HCT116 (cell line): Measurements from ENCODE around the gene FANCD2OS. TPM values are rescaled to one million over a fixed set of nuclear protein-coding genes. Genes with fewer than 3 reads are reported as not detected.

Source experiments
- ATAC-seq: fragments of 200-7000 bp; cut with Tn5 transposase; 2 replicates; pipeline ENCODE4 v1.9.1; 2020; ENCODE audit warnings: mild to moderate bottlenecking, moderate library complexity
- BruUV-seq: library from RNA; stranded (reverse); fragments of 400-500 nt; replicated peaks from 2 replicates; lab custom pipeline; 2021; lab: Mats Ljungman, UMichigan
- CTCF ChIA-PET: fragments of 300-600 bp; sonication (Branson Sonifier 250); formaldehyde crosslinking; loops from one replicate; lab custom pipeline; 2021; ENCODE audit warnings: antibody characterized with exemption; lab: Charles Lee
- POLR2A ChIA-PET: fragments of 300-600, 350-600 bp; sonication (Branson Sonifier 250); formaldehyde crosslinking; loops from one replicate; lab custom pipeline; 2021; ENCODE audit warnings: antibody characterized with exemption; lab: Charles Lee
- RAD21 ChIA-PET, 2 experiments: fragments of 300-600 bp; sonication (Branson Sonifier 250); formaldehyde crosslinking; loops; one replicate each; lab custom pipeline; 2023; ENCODE audit warnings: low total read pairs in 2 of 2; ENCODE audit not compliant: uncharacterized antibody in 2 of 2, unreplicated experiment in 2 of 2, low non-redundant PET in 1 of 2; lab: Charles Lee
- DNase-seq: peaks from one replicate; pipeline ENCODE4 v3.0.0-alpha.2; 2010; ENCODE audit warnings: low read depth, low spot score
- H2AFZ ChIP-seq: fragments of 200-600 bp; shearing (Covaris generic), sonication (generic); 2 replicates; pipeline ENCODE4 v1.6.1; 2017; ENCODE audit warnings: low read depth, mixed run types, mixed read lengths, antibody characterized with exemption, low read length; ENCODE audit not compliant: poor library complexity, severe bottlenecking
- H3K27ac ChIP-seq: 2 replicates; pipeline ENCODE4 v1.5.1; 2012; ENCODE audit warnings: low read depth, low read length
- H3K27me3 ChIP-seq: fragments of 200-600 bp; sonication (generic); 2 replicates; pipeline ENCODE4 v1.6.1; 2016; ENCODE audit warnings: mixed run types, low read length, mixed read lengths; ENCODE audit not compliant: insufficient read depth
- H3K36me3 ChIP-seq, 2 experiments: fragments of 200-500 bp in 1 of 2; fragments of 200-600 bp in 1 of 2; sonication (Bioruptor generic) in 1 of 2; sonication (generic) in 1 of 2; 2 replicates each; pipeline versions ENCODE4 v1.5.1 to v1.6.1; 2014 to 2016; ENCODE audit warnings: low read length in 2 of 2, inconsistent platforms in 1 of 2, mixed read lengths in 1 of 2, mixed run types in 1 of 2; ENCODE audit not compliant: insufficient read depth in 2 of 2, control insufficient read depth in 1 of 2
- H3K4me1 ChIP-seq, 2 experiments: fragments of 200-600 bp in 1 of 2; sonication (generic) in 1 of 2; 2 replicates each; pipeline versions ENCODE4 v1.5.1 to v1.6.1; 2012 to 2017; ENCODE audit warnings: low read length in 2 of 2, inconsistent platforms in 1 of 2, mild to moderate bottlenecking in 1 of 2, mixed read lengths in 1 of 2, mixed run types in 1 of 2, moderate library complexity in 1 of 2; ENCODE audit not compliant: insufficient read depth in 2 of 2, control insufficient read depth in 1 of 2
- H3K4me2 ChIP-seq: fragments of 200-600 bp; sonication (generic); 2 replicates; pipeline ENCODE4 v1.6.1; 2017; ENCODE audit warnings: mixed run types, low read length, mixed read lengths
- H3K4me3 ChIP-seq, 2 experiments: fragments of 200-600 bp in 1 of 2; sonication (generic) in 1 of 2; replicated peaks in 1 of 2; 2 replicates each; pipeline ENCODE4 v1.5.1; 2011 to 2016; ENCODE audit warnings: low read length in 2 of 2, control low read depth in 1 of 2, low read depth in 1 of 2, mild to moderate bottlenecking in 1 of 2, mixed read lengths in 1 of 2, mixed run types in 1 of 2
- H3K79me2 ChIP-seq: fragments of 200-600 bp; sonication (generic); 2 replicates; pipeline ENCODE4 v1.6.1; 2017; ENCODE audit warnings: mild to moderate bottlenecking, mixed run types, low read length, moderate library complexity, mixed read lengths; ENCODE audit not compliant: insufficient read depth
- H3K9ac ChIP-seq: fragments of 200-600 bp; sonication (generic); 2 replicates; pipeline ENCODE4 v1.6.1; 2016; ENCODE audit warnings: low read length, mixed read lengths
- H3K9me2 ChIP-seq: fragments of 200-600 bp; sonication (generic), shearing (Covaris generic); 2 replicates; pipeline ENCODE4 v1.6.1; 2017; ENCODE audit warnings: mixed run types, mild to moderate bottlenecking, moderate library complexity; ENCODE audit not compliant: insufficient read depth
- H3K9me3 ChIP-seq, 2 experiments: fragments of 200-500 bp in 1 of 2; fragments of 200-600 bp in 1 of 2; sonication (Bioruptor generic) in 1 of 2; sonication (generic) in 1 of 2; 2 replicates each; pipeline ENCODE4 v1.6.1; 2014 to 2017; ENCODE audit warnings: low read length in 2 of 2, mixed read lengths in 2 of 2, inconsistent platforms in 1 of 2, low read depth in 1 of 2, mild to moderate bottlenecking in 1 of 2, mixed run types in 1 of 2, moderate library complexity in 1 of 2; ENCODE audit not compliant: control insufficient read depth in 1 of 2, insufficient read depth in 1 of 2
- H4K20me1 ChIP-seq: fragments of 200-600 bp; sonication (generic), shearing (Covaris generic); 2 replicates; pipeline ENCODE4 v1.6.1; 2017; ENCODE audit warnings: mixed run types, mild to moderate bottlenecking, moderate library complexity; ENCODE audit not compliant: insufficient read depth
- CBX3 ChIP-seq: IDR thresholded peaks from 2 replicates; pipeline ENCODE4 v1.6.1; 2012; ENCODE audit warnings: low read depth
- CEBPB ChIP-seq: IDR thresholded peaks from 2 replicates; pipeline ENCODE4 v1.6.1; 2012; ENCODE audit warnings: low read depth
- EGR1 ChIP-seq: IDR thresholded peaks from 2 replicates; pipeline ENCODE4 v1.6.1; 2012; ENCODE audit warnings: low read depth
- ELF1 ChIP-seq: IDR thresholded peaks from 2 replicates; pipeline ENCODE4 v1.6.1; 2012; ENCODE audit warnings: low read depth, borderline replicate concordance
- EZH2 ChIP-seq: fragments of 200-600 bp; sonication (generic); IDR thresholded peaks from 2 replicates; pipeline ENCODE4 v1.6.1; 2017; ENCODE audit warnings: antibody characterized with exemption, mixed run types
- FOSL1 ChIP-seq: IDR thresholded peaks from 2 replicates; pipeline ENCODE4 v1.6.1; 2012; ENCODE audit warnings: low read depth
- JUND ChIP-seq: IDR thresholded peaks from 2 replicates; pipeline ENCODE4 v1.6.1; 2012
- RAD21 ChIP-seq: IDR thresholded peaks from 2 replicates; pipeline ENCODE4 v1.6.1; 2012; ENCODE audit warnings: low read depth, mild to moderate bottlenecking
- SIN3A ChIP-seq: IDR thresholded peaks from 2 replicates; pipeline ENCODE4 v1.6.1; 2012; ENCODE audit warnings: low read depth
- SP1 ChIP-seq: IDR thresholded peaks from 2 replicates; pipeline ENCODE4 v1.6.1; 2012; ENCODE audit warnings: low read depth
- SRF ChIP-seq: IDR thresholded peaks from 2 replicates; pipeline ENCODE4 v1.6.1; 2012; ENCODE audit warnings: low read depth
- TCF7L2 ChIP-seq: IDR thresholded peaks from 2 replicates; pipeline ENCODE4 v1.7.0; 2011; ENCODE audit warnings: borderline replicate concordance, inconsistent platforms; ENCODE audit not compliant: insufficient read depth, insufficient read length; ENCODE audit errors: extremely low read depth
- ZFX ChIP-seq: fragments of 450-650 bp; IDR thresholded peaks from 2 replicates; pipeline ENCODE4 v1.6.1; 2017
- ZNF274 ChIP-seq: fragments of 200-500 bp; sonication (Bioruptor generic); IDR thresholded peaks from 2 replicates; pipeline ENCODE4 v1.6.1; 2014; ENCODE audit warnings: mild to moderate bottlenecking, low read depth, low read length, inconsistent platforms
- intact Hi-C: fragments of 100-400 bp; cut with micrococcal nuclease; formaldehyde crosslinking; loops from 2 replicates; pipeline ENCODE4 v1.10.0; 2022
- total RNA-seq: library from RNA; stranded (reverse); gene quantifications from one replicate; pipeline ENCODE4 v1.2.1, GENCODE V29; 2021; ENCODE audit not compliant: unreplicated experiment
- TF ChIP-seq, protein P1 (sequence below), 3 experiments: fragments of 200-600 bp in 1 of 3; sonication (generic) in 1 of 3; IDR thresholded peaks in 2 of 3; conservative IDR thresholded peaks in 1 of 3; 2 replicates each; pipeline ENCODE4 v1.5.1; 2012 to 2017; ENCODE audit warnings: low read depth in 2 of 3, low read length in 2 of 3, antibody characterized with exemption in 1 of 3, borderline replicate concordance in 1 of 3, control low read depth in 1 of 3, mild to moderate bottlenecking in 1 of 3, mixed read lengths in 1 of 3, mixed run types in 1 of 3, moderate library complexity in 1 of 3; ENCODE audit not compliant: insufficient read depth in 1 of 3
- TF ChIP-seq, protein P2 (sequence below): IDR thresholded peaks from 2 replicates; pipeline ENCODE4 v1.6.1; 2012
- TF ChIP-seq, protein P3 (sequence below): IDR thresholded peaks from 2 replicates; pipeline ENCODE4 v1.6.1; 2012
- TF ChIP-seq, protein P4 (sequence below): IDR thresholded peaks from 2 replicates; pipeline ENCODE4 v1.6.1; 2012; ENCODE audit warnings: low read depth

The FANCD2OS gene
- total RNA-seq, 1 experiment from 2014 or later: not detected

DNA sequence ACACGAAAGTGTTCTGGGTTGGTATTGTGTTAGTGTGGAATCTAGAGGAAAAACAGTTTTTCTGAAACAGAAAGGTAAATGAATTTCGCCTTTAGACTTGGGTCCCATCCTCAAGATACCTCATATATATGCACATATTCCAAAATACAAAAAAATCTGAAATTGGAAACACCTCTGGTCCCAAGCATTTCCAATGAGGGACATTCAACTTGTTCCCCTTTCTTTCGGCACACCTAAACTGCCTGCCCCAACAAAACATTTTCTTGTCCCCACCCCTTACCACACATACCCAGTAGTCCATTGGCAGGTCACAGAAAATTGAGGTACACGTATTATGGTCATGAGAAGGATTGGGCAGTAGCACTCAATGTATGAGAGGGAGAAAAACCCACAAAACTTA is 47.6 kb upstream of the FANCD2OS start:
- Histone ChIP-seq H3K4me1 (0 out of 4 replicates have a peak, but pooled peaks cover 0 to 2% of the 10 kb centered on the region in 2 experiments), H3K4me3 (no peak overlapping the region), H2AFZ (no peak overlapping the region), H3K79me2 (peaks cover 7% of the 10 kb centered on the region), H4K20me1 (no peaks in the 10 kb centered on the region), H3K9me2 (no peaks in the 10 kb centered on the region), H3K9me3 (no peaks in the 10 kb centered on the region), H3K9ac (no peak overlapping the region), H3K27me3 (no peaks in the 10 kb centered on the region), H3K27ac (no peak overlapping the region), H3K36me3 (peaks cover 8 to 9% of the 10 kb centered on the region in 2 experiments), H3K4me2 (no peak overlapping the region)
- DNase-seq (no peak), ATAC-seq (no peak)
- ChIA-PET POLR2A (no interaction called here), CTCF (interaction anchor here (0.9 kb wide), 1 partner anchor 48 kb away, joined by 3 read pairs; no protein-coding TSS in a partner anchor), RAD21 (no interaction called here)
- no peak for TF ChIP-seq SP1
- intact Hi-C loops: no loop called here
- BruUV-seq: TSS peak; percentile 2

DNA sequence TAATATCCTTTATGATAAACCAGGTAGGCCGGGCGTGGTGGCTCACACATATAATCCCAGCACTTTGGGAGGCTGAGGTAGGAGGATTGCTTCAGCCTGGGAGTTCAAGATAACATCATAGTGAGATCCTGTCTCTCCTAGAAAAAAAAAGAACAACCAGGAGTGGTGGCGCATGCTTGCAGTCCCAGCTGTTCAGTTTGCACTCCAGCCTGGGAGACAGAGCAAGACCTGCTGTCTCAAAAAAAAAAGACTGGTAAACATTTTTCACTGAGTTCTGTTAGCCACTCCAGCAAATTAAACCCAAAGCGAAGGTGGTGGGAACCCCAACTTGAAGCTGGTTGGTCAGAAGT is 47.0 kb upstream of the FANCD2OS start:
- no peak for ATAC-seq
- Histone ChIP-seq H2AFZ (no peak overlapping the region), H3K4me3 (no peak overlapping the region), H3K4me2 (no peak overlapping the region), H3K27me3 (no peaks in the 10 kb centered on the region), H3K79me2 (peaks cover 12% of the 10 kb centered on the region), H3K9me3 (no peaks in the 10 kb centered on the region), H4K20me1 (no peaks in the 10 kb centered on the region), H3K27ac (no peak overlapping the region), H3K9ac (no peak overlapping the region), H3K9me2 (no peaks in the 10 kb centered on the region), H3K4me1 (no peaks in the 10 kb centered on the region), H3K36me3 (peaks cover 14% of the 10 kb centered on the region in 2 experiments)
- no TSS peak for BruUV-seq
- ChIA-PET RAD21 (no interaction called here), POLR2A (no interaction called here), CTCF (no interaction called here)
- intact Hi-C loops: no loop called here
- no peak for DNase-seq
- no peak for TF ChIP-seq CBX3
- TF ChIP-seq EZH2: no peak
- no peak for TF ChIP-seq ZFX
- TF ChIP-seq TCF7L2: no peak
- no peak for TF ChIP-seq CEBPB
- TF ChIP-seq, protein P1, sequence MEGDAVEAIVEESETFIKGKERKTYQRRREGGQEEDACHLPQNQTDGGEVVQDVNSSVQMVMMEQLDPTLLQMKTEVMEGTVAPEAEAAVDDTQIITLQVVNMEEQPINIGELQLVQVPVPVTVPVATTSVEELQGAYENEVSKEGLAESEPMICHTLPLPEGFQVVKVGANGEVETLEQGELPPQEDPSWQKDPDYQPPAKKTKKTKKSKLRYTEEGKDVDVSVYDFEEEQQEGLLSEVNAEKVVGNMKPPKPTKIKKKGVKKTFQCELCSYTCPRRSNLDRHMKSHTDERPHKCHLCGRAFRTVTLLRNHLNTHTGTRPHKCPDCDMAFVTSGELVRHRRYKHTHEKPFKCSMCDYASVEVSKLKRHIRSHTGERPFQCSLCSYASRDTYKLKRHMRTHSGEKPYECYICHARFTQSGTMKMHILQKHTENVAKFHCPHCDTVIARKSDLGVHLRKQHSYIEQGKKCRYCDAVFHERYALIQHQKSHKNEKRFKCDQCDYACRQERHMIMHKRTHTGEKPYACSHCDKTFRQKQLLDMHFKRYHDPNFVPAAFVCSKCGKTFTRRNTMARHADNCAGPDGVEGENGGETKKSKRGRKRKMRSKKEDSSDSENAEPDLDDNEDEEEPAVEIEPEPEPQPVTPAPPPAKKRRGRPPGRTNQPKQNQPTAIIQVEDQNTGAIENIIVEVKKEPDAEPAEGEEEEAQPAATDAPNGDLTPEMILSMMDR (IDR thresholded peaks at IDR 0.05 in 2 of 3, conservative IDR thresholded peaks at IDR 0.05 in 1 of 3; ENCODE audit: borderline replicate concordance in 1 of 3, insufficient read depth in 1 of 3, low read depth in 2 of 3, low read length in 2 of 3): no peak
- no peak for TF ChIP-seq ELF1
- TF ChIP-seq SP1: no peak
- no peak for TF ChIP-seq RAD21
- TF ChIP-seq, protein P2, sequence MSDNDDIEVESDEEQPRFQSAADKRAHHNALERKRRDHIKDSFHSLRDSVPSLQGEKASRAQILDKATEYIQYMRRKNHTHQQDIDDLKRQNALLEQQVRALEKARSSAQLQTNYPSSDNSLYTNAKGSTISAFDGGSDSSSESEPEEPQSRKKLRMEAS: no peak
- no peak for TF ChIP-seq JUND
- no peak for TF ChIP-seq EGR1
- no peak for TF ChIP-seq SIN3A
- TF ChIP-seq ZNF274: no peak
- TF ChIP-seq, protein P3, sequence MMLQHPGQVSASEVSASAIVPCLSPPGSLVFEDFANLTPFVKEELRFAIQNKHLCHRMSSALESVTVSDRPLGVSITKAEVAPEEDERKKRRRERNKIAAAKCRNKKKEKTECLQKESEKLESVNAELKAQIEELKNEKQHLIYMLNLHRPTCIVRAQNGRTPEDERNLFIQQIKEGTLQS: no peak
- TF ChIP-seq, protein P4, sequence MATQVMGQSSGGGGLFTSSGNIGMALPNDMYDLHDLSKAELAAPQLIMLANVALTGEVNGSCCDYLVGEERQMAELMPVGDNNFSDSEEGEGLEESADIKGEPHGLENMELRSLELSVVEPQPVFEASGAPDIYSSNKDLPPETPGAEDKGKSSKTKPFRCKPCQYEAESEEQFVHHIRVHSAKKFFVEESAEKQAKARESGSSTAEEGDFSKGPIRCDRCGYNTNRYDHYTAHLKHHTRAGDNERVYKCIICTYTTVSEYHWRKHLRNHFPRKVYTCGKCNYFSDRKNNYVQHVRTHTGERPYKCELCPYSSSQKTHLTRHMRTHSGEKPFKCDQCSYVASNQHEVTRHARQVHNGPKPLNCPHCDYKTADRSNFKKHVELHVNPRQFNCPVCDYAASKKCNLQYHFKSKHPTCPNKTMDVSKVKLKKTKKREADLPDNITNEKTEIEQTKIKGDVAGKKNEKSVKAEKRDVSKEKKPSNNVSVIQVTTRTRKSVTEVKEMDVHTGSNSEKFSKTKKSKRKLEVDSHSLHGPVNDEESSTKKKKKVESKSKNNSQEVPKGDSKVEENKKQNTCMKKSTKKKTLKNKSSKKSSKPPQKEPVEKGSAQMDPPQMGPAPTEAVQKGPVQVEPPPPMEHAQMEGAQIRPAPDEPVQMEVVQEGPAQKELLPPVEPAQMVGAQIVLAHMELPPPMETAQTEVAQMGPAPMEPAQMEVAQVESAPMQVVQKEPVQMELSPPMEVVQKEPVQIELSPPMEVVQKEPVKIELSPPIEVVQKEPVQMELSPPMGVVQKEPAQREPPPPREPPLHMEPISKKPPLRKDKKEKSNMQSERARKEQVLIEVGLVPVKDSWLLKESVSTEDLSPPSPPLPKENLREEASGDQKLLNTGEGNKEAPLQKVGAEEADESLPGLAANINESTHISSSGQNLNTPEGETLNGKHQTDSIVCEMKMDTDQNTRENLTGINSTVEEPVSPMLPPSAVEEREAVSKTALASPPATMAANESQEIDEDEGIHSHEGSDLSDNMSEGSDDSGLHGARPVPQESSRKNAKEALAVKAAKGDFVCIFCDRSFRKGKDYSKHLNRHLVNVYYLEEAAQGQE: no peak
- no peak for TF ChIP-seq FOSL1
- TF ChIP-seq SRF: no peak
